Sciatic nerve (tissue), 2 donors: ENCODE measurements around the gene ITPK1. TPM values are rescaled to one million over a fixed set of nuclear protein-coding genes. Genes with fewer than 3 reads are reported as not detected.

Experiments
- ATAC-seq: fragments of 200-7000 bp; cut with Tn5 transposase; one replicate; pipeline ENCODE4 v1.9.1; 2020; ENCODE audit warnings: mild to moderate bottlenecking, moderate library complexity
- DNase-seq: peaks from one replicate; pipeline ENCODE4 v3.0.0-alpha.2; 2020; ENCODE audit warnings: low spot score
- intact Hi-C: fragments of 100-400 bp; cut with DNase I; formaldehyde crosslinking; loops from one replicate; pipeline ENCODE4 v1.14.2; 2022
- total RNA-seq: library from RNA; stranded (reverse); fragmentation: NEBNext Ultra II Directional; extraction: Animal tissue kit (Norgen Biotek cat#: 25700); gene quantifications from one replicate; pipeline ENCODE4 v1.2.1, GENCODE V29; 2021
- donor health status: DM: no; HTN: no; CAD: no.
- donor health status: DM: no; HTN: no; CAD: no.

The ITPK1 gene
- total RNA-seq, 1 donor from 2014 or later = 118 TPM

DNA sequence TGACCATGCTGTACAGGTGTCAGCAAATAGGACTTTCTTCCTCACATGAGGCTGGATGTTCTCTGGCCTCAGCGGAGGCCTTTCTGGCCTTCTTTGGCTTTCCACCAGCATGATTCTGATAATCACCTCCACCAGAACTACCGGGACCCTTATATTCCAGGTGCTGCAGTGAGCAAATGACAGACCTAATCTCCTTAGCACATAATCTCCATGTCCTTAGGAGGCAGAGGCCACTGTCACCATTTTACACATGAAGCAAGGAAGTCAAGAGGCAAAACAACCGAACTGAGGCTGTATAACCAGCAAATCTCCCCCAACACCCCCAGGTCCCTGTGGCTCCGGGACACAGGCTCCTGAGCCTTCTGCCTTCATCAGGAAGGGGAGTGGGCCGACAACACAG lies 91.2 kb downstream of the ITPK1 start:
- DNase-seq (no peak), ATAC-seq (no peak)
- intact Hi-C loops = no loop called here

DNA sequence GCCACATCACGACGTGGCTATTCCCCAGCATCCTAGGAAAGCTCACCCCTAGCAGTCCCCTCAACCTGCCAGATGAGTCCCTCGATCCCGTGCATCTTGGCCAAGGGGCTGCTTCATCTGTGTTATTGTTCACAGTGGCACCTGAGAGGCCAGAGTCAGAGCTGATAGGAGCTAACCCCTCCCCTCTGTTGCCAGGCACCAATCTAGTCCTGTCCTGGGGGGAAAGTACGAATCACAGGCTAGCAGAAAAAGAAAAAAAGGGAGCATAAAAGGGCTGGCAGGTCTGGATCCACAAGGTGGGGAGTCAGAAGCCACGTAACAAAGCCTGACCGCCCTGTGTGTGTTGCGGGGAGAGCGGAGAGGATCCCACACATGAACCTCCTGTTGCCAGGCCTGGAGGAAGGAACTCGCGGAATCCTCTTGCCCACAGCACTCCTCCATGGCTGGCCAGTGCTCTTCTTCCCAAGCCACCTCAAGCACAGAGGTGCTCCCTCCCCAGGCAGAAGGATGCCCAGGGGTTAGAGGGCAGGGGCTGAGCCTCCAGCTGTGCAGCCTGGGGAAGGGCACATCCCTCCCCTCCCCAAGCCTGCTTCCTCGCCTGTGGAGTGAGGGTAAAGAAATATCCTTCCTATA lies 91.8 kb downstream of the ITPK1 start:
- DNase-seq (no peak), ATAC-seq (no peak)
- intact Hi-C loops = no loop called here

DNA sequence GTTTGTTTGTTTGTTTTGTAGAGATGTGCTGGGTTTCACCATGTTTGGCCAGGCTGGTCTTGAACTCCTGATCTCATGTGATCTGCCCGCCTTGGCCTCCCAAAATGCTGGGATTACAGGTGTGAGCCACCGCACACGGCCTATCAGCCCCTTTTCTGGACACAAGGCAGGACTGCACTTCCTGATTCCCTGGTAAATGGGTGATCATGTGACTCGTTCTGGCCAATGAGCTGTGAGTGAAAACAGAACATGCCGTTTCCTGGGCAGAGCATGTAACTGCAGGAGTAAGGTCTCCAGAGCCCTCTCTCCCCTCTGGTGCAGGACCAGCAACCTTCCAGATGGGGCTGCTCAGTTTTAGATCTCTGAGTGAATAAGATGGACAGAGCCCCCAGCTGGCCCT lies 92.7 kb downstream of the ITPK1 start:
- intact Hi-C loops = no loop called here
- DNase-seq (no peak), ATAC-seq (no peak)

DNA sequence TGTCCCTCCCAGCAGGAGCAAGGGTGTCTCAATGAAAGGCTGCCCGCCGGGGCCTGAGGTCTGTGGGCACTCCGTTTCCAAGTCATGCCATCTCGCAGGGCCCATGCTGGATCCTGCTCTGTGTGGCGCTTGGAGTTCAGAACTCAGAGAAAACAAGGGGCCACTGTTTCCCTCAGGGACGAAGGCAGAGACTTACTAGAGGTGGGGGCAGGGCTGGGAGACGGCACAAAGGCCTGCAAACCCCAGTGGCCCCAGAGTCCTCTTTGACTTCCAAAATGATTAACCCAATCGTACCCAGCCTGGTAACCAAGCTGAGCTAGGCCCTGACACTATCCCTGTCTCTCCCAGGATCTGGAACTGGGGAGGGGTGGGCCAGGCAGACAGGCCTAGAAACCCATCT lies 95.8 kb downstream of the ITPK1 start:
- intact Hi-C loops = no loop called here
- ATAC-seq (peak; percentile 43), DNase-seq (no peak)

DNA sequence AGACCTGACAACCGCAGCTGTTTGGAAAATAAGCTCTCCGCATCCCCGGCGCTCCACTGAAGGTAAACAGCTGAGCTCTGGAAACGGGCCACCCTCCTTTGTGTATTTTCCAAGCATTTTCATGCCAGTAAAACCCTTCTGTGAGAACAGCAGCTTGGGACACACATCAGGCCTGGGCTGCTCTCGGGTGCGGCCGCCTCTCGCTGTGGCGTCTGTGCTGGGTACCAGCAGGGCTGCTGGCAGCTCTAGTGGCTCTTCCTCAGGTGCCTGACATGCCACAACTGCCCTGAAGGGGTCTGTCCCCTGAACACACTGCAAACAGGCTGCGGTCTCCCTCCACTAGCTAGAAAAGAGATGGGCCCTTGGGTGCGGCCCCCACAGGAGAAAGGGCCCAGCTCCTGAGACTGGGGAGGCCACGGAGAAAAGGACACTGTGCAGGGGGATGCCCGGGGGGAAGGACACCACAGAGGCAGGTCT lies 96.3 kb downstream of the ITPK1 start:
- intact Hi-C loops = no loop called here
- ATAC-seq = no peak
- DNase-seq = no peak

DNA sequence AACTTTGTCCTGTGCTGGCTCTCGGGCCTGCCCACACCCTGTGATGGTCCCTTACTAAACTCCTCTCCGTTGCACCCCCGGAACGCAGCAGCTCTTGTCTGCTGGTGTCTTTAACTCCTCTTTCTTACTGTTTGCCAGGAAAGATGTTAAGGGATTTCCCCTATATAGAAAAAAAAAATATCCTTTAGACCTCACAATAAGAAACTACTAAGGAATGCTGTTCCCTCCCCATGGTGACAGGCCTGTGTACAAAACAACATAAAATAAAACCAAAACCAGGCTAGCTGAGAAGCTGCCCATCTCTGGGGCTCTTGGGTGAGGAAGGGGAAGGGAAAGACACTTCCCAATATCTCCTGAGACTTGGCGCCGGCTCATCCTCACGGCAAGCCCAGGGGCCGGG lies 97.4 kb downstream of the ITPK1 start:
- intact Hi-C loops = no loop called here
- no peak for DNase-seq
- ATAC-seq = no peak

DNA sequence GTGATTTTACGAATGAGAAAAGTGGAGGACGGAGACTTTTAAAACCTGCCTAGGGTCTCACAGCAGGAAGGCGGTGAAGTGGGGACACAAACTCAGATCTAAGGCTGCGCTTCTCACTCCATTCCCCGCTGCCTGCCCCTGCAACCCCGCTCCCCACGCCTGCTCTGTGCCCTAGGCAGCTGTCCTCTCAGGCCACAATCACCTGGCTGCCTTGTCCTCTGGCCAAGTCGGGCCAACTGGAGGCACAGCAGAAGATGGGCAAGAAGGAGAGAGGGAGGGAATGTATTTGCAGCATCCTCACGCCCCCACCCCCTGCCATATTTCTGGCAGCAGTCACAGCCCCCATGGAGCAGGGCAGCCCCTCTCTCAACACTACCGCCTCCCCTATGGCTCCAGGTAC lies 97.8 kb downstream of the ITPK1 start:
- ATAC-seq (no peak), DNase-seq (no peak)
- intact Hi-C loops = no loop called here

DNA sequence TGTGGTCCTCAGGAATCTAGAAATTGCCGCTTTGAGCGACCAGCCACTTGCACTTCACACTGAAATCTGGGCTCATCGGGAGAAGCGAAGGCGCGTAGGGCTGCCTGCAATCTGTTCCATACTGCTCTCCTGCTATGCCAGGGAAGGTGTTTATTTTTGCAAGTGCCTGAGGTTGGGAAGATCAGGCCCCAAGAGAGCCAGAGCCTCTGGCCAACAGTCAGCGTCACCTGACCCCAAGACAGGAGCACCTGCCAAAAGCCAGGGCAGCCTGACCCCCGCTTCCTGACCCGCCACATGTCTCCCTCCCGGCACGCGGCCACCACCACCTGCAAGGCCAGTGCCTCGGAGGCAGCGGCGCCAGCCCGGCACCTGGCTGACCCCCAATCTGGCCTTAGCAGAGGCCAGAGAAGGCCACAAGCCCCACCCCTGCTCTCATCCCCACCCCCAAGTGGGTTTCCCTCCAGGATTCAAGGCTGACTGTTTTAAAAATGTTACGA lies 98.4 kb downstream of the ITPK1 start:
- ATAC-seq (peak; percentile 78), DNase-seq (no peak)
- intact Hi-C loops = no loop called here

DNA sequence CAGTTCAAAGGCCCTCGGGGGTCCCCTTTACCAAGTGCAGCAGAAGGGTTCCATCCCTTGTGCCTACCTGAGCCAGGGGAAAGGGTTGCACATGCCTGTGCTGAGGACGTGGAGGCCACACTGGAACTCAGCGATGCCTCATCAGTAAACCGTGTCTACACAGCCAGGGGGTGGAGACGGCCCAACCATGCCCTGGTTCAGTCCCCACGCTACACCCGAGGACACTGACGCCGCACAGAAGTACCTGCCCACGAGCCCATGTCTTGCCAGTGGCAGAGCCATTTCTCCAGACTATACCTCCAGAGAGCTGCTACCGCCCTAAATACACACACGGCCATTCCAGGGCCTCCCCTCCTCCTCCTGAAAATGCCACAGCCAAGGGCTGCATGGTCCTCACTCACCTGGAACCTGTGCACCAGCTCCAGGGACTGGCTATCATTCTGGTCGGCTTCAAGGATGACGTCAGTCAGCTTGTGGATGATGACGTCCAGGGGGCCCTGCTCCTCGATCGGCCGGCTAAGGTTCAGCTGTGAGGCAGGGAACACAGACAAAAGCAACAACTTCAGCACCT lies 99.4 kb downstream of the ITPK1 start:
- intact Hi-C loops = no loop called here
- ATAC-seq = no peak
- DNase-seq = no peak

DNA sequence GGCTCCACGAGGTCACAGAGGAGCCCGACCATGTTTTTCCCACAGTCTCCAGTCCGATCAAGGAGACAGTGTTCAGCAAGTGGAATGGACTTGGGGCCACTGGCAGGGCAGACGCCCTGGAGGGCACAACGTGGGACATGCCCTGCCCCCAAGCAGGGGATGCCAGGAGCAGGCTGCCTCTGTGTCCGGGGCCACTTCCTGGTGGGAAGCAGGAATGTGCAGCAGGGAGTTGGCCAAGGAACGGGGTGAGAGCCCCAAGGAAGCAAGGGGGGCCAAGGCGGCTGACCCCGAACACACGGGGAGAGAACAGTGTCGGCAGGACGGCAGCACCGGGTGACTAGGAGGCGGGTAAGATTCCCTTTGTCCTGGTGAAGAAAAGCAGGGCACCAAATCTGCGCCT lies 100.2 kb downstream of the ITPK1 start:
- ATAC-seq = no peak
- intact Hi-C loops = no loop called here
- DNase-seq = no peak

DNA sequence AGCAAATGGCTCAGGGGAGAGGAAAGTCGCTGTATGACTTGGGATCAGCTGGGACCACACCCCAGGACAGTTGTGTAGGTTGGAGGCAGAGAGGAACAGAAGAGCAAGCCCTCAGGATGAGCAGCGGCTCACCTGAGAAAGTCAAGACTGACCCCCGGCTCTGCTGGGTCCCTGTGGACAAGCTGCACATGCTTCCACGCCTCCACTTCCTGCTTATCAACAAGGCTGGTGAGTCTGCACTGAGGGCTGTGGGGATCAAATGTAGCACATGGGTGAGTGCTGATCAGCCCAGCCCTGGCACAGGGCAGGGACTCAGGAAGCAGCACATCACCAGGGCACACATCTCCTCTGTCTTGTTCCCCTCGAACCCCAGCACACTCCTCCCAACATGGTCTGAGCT lies 100.7 kb downstream of the ITPK1 start:
- ATAC-seq = no peak
- intact Hi-C loops = no loop called here
- no peak for DNase-seq

DNA sequence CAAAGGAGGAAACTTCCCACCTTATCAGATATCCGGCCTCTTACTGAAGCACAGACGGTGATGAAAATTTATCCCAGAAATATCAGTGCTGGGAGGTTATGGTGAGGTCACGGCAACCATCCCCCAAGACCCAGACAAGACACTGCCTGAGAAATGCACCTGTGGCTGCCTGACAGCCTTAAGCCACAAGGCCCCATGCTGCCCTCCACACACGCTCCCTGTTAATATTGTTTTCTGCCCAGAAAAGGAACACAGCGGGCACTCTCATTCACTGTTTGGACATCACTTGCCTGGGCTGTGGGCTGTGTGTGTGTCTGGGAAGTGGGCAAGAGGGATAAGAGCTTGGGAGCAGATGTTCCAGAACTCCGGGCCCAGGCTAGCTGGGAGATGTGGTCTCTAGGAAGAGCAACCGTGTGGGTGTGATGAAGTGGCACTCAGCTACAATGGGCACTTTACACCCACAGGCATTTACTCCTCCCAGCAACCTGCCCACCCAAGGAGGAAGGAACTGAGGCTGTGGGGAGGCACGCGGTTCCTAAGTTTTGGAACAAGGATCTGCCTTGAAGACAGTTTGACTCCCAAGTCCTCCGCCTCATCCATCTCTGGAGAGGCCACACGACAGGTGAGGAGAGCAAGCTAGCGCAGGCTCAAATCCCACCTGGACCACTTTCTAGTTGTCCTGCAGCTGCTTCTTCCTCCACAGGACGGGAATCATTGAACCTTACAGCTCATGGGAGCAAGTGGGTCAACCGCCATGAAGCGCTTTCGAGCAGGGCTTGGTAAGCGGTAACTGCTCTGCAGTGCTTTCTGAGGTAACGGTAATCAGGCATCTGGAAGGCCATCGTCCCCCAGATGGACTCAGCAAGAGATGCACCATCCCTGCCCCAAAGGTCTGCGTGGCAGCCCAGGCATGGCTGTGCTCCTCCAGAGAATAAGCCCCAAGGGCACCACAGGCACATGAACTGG lies 101.4 kb downstream of the ITPK1 start:
- ATAC-seq (no peak), DNase-seq (no peak)
- intact Hi-C loops = no loop called here

DNA sequence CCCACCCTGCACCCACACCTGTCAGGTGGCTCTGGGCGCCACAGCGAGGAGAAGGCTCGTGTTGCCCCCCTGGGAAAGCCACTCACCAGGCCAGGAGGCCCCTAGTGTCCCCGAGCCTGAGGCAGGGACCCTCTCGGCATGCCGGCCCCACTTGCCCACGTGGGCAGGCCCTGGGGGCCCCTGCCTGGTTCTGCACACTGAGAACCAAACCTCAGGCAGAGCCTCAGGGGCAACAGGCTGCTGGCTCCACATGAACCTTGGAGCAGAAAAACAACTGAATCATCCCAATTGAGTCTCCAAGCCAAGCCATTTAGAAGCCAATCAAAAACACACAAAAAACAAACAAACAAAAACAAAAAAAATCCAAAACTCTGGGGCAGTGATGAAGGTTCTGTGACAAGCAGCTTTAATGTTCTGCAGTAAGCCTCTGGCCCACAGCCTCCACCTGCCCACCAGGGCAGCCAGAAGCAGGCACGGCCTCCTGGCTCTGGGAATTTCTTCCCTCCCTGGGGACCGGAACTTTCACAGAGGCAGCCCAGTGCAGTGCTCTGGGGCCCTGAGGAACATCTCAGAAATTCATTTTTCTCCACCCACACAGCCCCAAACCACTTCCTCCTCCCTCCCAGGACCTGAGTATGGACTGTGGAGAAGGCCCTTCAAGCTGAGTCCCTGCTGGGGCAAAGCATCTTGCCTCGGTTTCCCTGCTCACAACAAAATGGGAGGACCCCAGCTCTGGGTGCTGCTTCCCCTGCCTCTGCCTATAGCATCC lies 102.6 kb downstream of the ITPK1 start:
- ATAC-seq (no peak), DNase-seq (no peak)
- intact Hi-C loops = no loop called here

DNA sequence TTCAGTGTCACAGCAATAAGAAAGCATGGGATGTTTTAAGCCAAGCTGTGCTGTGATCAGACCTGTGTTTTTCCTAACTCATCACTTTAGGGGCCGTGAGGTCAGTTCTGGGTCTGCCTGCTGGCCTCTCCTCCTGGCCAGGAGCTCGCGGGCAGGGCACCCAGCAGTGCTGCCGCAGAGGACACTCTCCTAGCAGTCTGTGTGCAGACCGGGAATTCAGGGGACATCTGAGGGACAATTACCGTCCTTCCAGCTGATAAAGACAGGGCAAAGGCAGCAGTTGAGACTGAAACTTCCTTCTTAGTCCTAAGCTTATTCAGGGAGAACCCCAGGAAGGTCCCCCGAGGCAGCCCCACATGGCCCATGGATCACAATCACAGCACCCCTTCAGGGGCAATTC lies 103.2 kb downstream of the ITPK1 start:
- intact Hi-C loops = no loop called here
- ATAC-seq = no peak
- DNase-seq = no peak

DNA sequence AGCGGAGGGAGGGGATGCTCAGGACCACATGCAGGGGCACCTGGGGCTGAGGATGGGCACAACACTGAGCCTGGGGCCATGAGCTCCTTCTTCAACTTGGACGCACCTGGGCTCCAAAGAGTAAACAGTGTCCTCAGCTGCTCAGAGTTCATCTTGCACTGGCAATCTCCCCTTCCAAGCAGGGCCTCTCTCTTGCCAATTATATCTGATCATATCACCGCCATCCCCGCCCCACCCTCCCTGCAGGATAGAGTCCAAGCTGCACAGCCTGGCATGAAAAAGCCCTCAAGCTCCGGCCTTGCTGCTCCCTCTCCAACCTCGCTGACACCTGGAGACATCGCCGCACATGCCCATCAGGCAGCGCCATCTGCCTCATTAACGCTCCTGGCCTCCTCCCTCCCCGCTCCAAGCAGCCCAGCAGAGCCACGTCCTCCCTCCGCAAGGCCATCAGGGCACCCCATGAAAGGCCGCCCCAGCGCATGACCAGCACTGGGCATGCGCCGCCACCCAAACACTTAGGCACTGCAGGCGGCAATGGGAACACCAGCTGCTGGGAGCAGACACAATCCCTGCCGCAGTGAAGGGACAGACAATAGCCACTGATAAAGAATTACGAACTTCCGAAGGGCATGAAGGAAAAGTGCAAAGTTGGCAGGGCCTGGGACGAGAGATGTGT lies 103.9 kb downstream of the ITPK1 start:
- DNase-seq = no peak
- intact Hi-C loops = no loop called here
- ATAC-seq = no peak

DNA sequence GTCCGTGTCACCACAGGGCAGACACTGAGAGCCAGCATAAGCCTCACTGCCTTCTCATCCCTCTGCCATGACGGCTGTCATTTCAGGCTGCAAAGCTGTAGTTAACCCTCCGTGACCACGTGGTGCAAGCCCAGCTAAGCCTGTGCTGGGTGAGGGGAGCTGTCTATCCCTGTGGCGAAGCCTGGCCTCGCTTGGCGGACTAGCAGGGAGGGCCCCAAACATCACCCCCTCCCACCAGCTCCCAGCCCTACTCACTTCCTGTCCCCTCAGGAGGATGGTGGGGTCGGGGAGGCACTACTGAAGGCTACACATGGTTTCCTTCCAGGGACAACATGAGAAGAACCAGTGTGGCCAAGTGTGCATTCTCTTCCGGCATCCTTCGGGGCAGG lies 104.6 kb downstream of the ITPK1 start:
- intact Hi-C loops = no loop called here
- ATAC-seq = no peak

DNA sequence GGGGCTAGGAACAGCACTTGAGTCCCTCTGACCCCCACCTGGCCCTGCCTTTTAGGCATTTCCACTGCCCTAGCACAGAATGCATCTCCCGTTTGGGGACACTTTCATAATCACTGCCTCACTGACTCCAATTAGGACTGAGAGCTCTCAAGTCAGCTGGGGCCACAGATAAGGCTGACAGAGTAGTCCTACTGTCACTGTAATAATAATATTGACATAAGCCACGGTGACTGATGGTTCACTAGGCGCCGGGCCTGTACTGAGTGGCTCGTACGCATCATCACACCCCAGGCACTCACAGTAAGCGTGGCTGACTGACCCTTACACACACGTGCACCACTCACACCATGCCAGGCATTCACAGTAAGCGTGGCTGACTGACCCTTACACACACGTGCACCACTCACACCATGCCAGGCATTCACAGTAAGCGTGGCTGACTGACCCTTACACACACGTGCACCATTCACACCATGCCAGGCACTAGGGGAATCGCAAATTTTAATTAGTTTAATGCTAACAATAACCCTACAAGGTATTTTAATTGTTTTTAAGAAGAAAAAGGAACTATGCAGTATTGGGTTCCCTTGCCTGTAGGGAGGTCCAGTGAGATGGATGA lies 105.1 kb downstream of the ITPK1 start:
- ATAC-seq (peak; percentile 16), DNase-seq (no peak)
- intact Hi-C loops = no loop called here

More for the DNA sequence above, 104.6 kb downstream of the ITPK1 start:
- no peak for DNase-seq

DNA sequence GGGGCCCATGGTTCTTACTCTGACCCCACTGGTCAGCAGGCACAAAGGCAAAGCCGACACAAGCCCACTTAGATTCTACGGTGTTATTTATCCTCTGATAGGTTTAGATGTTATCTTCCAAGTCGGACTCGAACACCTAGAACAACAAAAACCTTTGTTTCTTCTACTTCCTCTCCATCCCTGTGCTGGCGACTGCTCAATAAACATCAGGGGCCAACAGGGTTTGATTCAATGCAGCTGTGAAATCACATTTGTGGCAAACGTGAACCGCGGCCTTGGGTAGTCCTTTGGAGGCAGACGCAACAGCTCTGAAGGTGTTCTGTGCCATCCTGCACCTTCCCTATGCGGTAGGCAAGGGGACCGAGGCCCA lies 105.6 kb downstream of the ITPK1 start:
- intact Hi-C loops = no loop called here
- DNase-seq = no peak
- peak; percentile 12 for ATAC-seq
